Hepatocyte (in vitro differentiated cells): ENCODE data around the gene PLXNA2. TPM values are rescaled to one million over a fixed set of nuclear protein-coding genes. Genes with fewer than 3 reads are reported as not detected.

Experiments used
- DNase-seq: peaks from one replicate; pipeline ENCODE4 v3.0.0-alpha.2; 2016; ENCODE audit warnings: low spot score
- H2AFZ ChIP-seq: fragments of 200-600 bp; sonication (generic); 2 replicates; pipeline ENCODE4 v1.6.0; 2016; ENCODE audit warnings: antibody characterized with exemption, mild to moderate bottlenecking
- H3K27ac ChIP-seq: fragments of 200-600 bp; sonication (generic); 2 replicates; pipeline ENCODE4 v1.5.1; 2016; ENCODE audit warnings: mild to moderate bottlenecking
- H3K27me3 ChIP-seq: fragments of 200-600 bp; sonication (generic); 2 replicates; pipeline ENCODE4 v1.6.1; 2016
- H3K36me3 ChIP-seq: fragments of 200-600 bp; sonication (generic); replicated peaks from 2 replicates; pipeline ENCODE4 v1.5.1; 2016; ENCODE audit warnings: low read depth; ENCODE audit not compliant: insufficient read depth
- H3K4me1 ChIP-seq: fragments of 200-600 bp; sonication (generic); 2 replicates; pipeline ENCODE4 v1.5.1; 2016; ENCODE audit warnings: mild to moderate bottlenecking, moderate library complexity; ENCODE audit not compliant: insufficient read depth
- H3K4me2 ChIP-seq: fragments of 200-600 bp; sonication (generic); 2 replicates; pipeline ENCODE4 v1.6.0; 2016
- H3K4me3 ChIP-seq: fragments of 200-600 bp; sonication (generic); 2 replicates; pipeline ENCODE4 v1.5.1; 2016; ENCODE audit warnings: mild to moderate bottlenecking
- H3K79me2 ChIP-seq: fragments of 200-600 bp; sonication (generic); 2 replicates; pipeline ENCODE4 v1.6.0; 2017; ENCODE audit warnings: mild to moderate bottlenecking
- H3K9me2 ChIP-seq: fragments of 200-600 bp; sonication (generic); replicated peaks from 2 replicates; pipeline ENCODE4 v1.6.0; 2017; ENCODE audit warnings: mild to moderate bottlenecking; ENCODE audit not compliant: insufficient read depth
- H3K9me3 ChIP-seq: fragments of 200-600 bp; sonication (generic); 2 replicates; pipeline ENCODE4 v1.5.1; 2016; ENCODE audit warnings: low read depth, mild to moderate bottlenecking
- H4K20me1 ChIP-seq: fragments of 200-600 bp; sonication (generic); 2 replicates; pipeline ENCODE4 v1.6.0; 2016; ENCODE audit warnings: mild to moderate bottlenecking; ENCODE audit not compliant: insufficient read depth, poor library complexity, severe bottlenecking
- EZH2 ChIP-seq: fragments of 200-600 bp; sonication (generic); IDR thresholded peaks from 2 replicates; pipeline ENCODE4 v1.6.1; 2016; ENCODE audit warnings: antibody characterized with exemption, mild to moderate bottlenecking, borderline replicate concordance
- EZH2phosphoT487 ChIP-seq: fragments of 200-600 bp; sonication (generic); IDR thresholded peaks from one replicate; pipeline ENCODE4 v1.6.1; 2018; ENCODE audit warnings: antibody characterized with exemption, mild to moderate bottlenecking, low read depth, moderate library complexity; ENCODE audit not compliant: unreplicated experiment, severe bottlenecking
- WGBS: methylation state at CpG from one replicate; pipeline ENCODE4 v1.1.6; 2016; ENCODE audit warnings: low lambda C conversion rate; ENCODE audit errors: missing lambda C conversion rate; 5-methylcytosine and 5-hydroxymethylcytosine counted together
- polyA plus RNA-seq: library from polyadenylated mRNA; unstranded; fragments of >200 nt; fragmentation: Nextera tagmentation; extraction: Ambion mirVana; gene quantifications from 2 replicates; pipeline ENCODE4 v1.2.1, GENCODE V29; 2016
- total RNA-seq: library from RNA; depleted of rRNA; stranded (reverse); fragments of >200 nt; gene quantifications from 2 replicates; pipeline ENCODE4 v1.2.3, GENCODE V29; 2014
- TF ChIP-seq, protein P1 (sequence below): fragments of 200-600 bp; sonication (generic); IDR thresholded peaks from 2 replicates; pipeline ENCODE4 v1.5.1; 2016; ENCODE audit warnings: antibody characterized with exemption, mild to moderate bottlenecking; ENCODE audit not compliant: poor library complexity

The PLXNA2 gene
- total and polyA plus RNA-seq, 2 experiments from 2014 or later = 9.8 to 13.1 TPM

GRCh38 chr1:208108213-208108608 lies 136.0 kb downstream of the PLXNA2 start:
- Histone ChIP-seq H2AFZ (no peak overlapping the region), H3K4me2 (no peak overlapping the region)

GRCh38 chr1:208107425-208108212 lies 136.6 kb downstream of the PLXNA2 start:
- Histone ChIP-seq H3K79me2 (no peaks in the 10 kb centered on the region), H4K20me1 (no peaks in the 10 kb centered on the region), H3K4me2 (no peak overlapping the region), H3K4me1 (peaks cover 10% of the 10 kb centered on the region), H3K9me2 (no peaks in the 10 kb centered on the region), H3K27me3 (no peaks in the 10 kb centered on the region), H3K36me3 (no peaks in the 10 kb centered on the region), H2AFZ (no peak overlapping the region), H3K27ac (no peak overlapping the region), H3K9me3 (no peaks in the 10 kb centered on the region), H3K4me3 (no peak overlapping the region)
- TF ChIP-seq, protein P1, sequence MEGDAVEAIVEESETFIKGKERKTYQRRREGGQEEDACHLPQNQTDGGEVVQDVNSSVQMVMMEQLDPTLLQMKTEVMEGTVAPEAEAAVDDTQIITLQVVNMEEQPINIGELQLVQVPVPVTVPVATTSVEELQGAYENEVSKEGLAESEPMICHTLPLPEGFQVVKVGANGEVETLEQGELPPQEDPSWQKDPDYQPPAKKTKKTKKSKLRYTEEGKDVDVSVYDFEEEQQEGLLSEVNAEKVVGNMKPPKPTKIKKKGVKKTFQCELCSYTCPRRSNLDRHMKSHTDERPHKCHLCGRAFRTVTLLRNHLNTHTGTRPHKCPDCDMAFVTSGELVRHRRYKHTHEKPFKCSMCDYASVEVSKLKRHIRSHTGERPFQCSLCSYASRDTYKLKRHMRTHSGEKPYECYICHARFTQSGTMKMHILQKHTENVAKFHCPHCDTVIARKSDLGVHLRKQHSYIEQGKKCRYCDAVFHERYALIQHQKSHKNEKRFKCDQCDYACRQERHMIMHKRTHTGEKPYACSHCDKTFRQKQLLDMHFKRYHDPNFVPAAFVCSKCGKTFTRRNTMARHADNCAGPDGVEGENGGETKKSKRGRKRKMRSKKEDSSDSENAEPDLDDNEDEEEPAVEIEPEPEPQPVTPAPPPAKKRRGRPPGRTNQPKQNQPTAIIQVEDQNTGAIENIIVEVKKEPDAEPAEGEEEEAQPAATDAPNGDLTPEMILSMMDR = no peak
- no peak for TF ChIP-seq EZH2
- no peak for TF ChIP-seq EZH2phosphoT487
- peak; percentile 63 for DNase-seq
- 61% methylated on average over 10 of the region's 13 CpGs for WGBS

More at GRCh38 chr1:208108213-208108608, 136.0 kb downstream of the PLXNA2 start:
- Histone ChIP-seq H3K9me3 (no peaks in the 10 kb centered on the region), H3K27ac (no peak overlapping the region), H3K9me2 (no peaks in the 10 kb centered on the region), H3K36me3 (no peaks in the 10 kb centered on the region), H3K27me3 (no peaks in the 10 kb centered on the region), H4K20me1 (no peaks in the 10 kb centered on the region), H3K4me3 (no peak overlapping the region), H3K4me1 (peaks cover 10% of the 10 kb centered on the region), H3K79me2 (no peaks in the 10 kb centered on the region)
- no peak for DNase-seq
- WGBS = 96% methylated on average over 2 of the region's 2 CpGs
- TF ChIP-seq, protein P1 = no peak
- TF ChIP-seq EZH2 (no peak), EZH2phosphoT487 (no peak)

DNA sequence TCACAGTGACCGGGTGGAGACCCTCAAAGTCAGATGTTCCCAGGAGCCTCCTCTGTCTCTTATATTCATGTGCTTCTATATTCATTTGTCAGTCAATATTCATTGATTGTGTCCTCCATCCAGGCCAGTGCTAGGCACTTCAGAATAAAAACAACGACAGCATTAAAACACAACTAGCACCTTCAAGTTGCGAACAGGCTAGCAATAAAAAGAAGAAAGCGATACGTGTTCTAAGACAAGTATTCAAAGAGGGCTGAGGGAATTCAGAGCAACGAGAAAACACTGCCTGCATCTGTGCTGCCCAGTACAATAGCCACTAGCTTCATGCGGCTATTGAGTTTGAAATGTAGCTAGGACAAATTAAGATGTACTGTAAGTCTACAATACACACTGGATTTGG lies 138.0 kb downstream of the PLXNA2 start:
- Histone ChIP-seq H3K9me2 (no peaks in the 10 kb centered on the region), H2AFZ (no peak overlapping the region), H3K4me3 (no peak overlapping the region), H3K4me2 (no peak overlapping the region), H3K36me3 (no peaks in the 10 kb centered on the region), H3K27ac (no peak overlapping the region), H3K27me3 (no peaks in the 10 kb centered on the region), H3K4me1 (peaks cover 16% of the 10 kb centered on the region), H3K79me2 (no peaks in the 10 kb centered on the region), H4K20me1 (no peaks in the 10 kb centered on the region), H3K9me3 (no peaks in the 10 kb centered on the region)
- no peak for DNase-seq
- TF ChIP-seq EZH2 = no peak
- TF ChIP-seq, protein P1 = no peak
- TF ChIP-seq EZH2phosphoT487 = no peak
- WGBS = 84% methylated on average over 7 of the region's 7 CpGs
